Upper lobe of left lung (tissue), 4 donors: ENCODE measurements around the gene HIGD2B.

Source experiments
- CTCF ChIP-seq, 6 experiments: fragments of 450-650 bp in 4 of 6; fragments of 200-600 bp in 2 of 6; sonication (generic) in 2 of 6; IDR thresholded peaks; one replicate each; pipeline ENCODE4 v1.5.1; 2016 to 2019; ENCODE audit warnings: antibody characterized with exemption in 6 of 6
- EP300 ChIP-seq, 4 donors: sonication (generic); formaldehyde crosslinking; IDR thresholded peaks; one replicate each; pipeline ENCODE4 v1.5.1; 2017; ENCODE audit warnings: antibody characterized with exemption in 4 of 4, control low read depth in 2 of 4

- TF ChIP-seq CTCF (IDR thresholded peaks at IDR 0.05) (no peak), EP300 (IDR thresholded peaks at IDR 0.05) (no peak)
These were observed 9.1 kb downstream of the HIGD2B start for GRCh38 chr15:72676838-72677237.
